ENCODE data around the gene NXF1. TPM values are rescaled to one million over a fixed set of nuclear protein-coding genes. Genes with fewer than 3 reads are reported as not detected.
A peak's percentile ranks its signal among the peaks of the same experiment; 100 is the strongest.

The NXF1 gene
- total and polyA plus RNA-seq, 2 of the 13 experiments (the other 11 are each of a cell fraction or from before 2014, with no cell fraction given) = 30.4 to 30.9 TPM

- TF ChIP-seq ETS1 (CRISPR knock-in tag; IDR thresholded peaks at IDR 0.05) (0 out of 2 replicates have a peak, but pooled peaks have one; percentile 44), ZSCAN29 (CRISPR knock-in tag; conservative IDR thresholded peaks at IDR 0.05) (peak; percentile 72), ZNF468 (CRISPR knock-in tag; IDR thresholded peaks at IDR 0.05) (no peak), ZNF367 (CRISPR knock-in tag; IDR thresholded peaks at IDR 0.05; ENCODE audit: borderline replicate concordance) (peak; percentile 82; the same call in 1 of the 2 replicates), BCL6 (CRISPR knock-in tag; IDR thresholded peaks at IDR 0.05) (peak; percentile 61; the same call in 1 of the 2 replicates), GFI1 (CRISPR knock-in tag; IDR thresholded peaks at IDR 0.05; ENCODE audit: borderline replicate concordance) (no peak; the same call in 1 of the 2 replicates), SP4 (CRISPR knock-in tag; IDR thresholded peaks at IDR 0.05) (peak; percentile 94), XBP1 (CRISPR knock-in tag; IDR thresholded peaks at IDR 0.05) (peak; percentile 18; the same call in 1 of the 2 replicates), ZNF7 (CRISPR knock-in tag; IDR thresholded peaks at IDR 0.05) (no peak), TBX3 (IDR thresholded peaks at IDR 0.05; ENCODE audit: borderline replicate concordance) (0 out of 2 replicates have a peak, but pooled peaks have one; percentile 27), ZNF687 (CRISPR knock-in tag; IDR thresholded peaks at IDR 0.05) (peak; percentile 91), TFDP2 (CRISPR knock-in tag; IDR thresholded peaks at IDR 0.05) (peak; percentile 81)
- TF ChIP-seq, protein P1, sequence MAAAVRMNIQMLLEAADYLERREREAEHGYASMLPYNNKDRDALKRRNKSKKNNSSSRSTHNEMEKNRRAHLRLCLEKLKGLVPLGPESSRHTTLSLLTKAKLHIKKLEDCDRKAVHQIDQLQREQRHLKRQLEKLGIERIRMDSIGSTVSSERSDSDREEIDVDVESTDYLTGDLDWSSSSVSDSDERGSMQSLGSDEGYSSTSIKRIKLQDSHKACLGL (CRISPR knock-in tag; IDR thresholded peaks at IDR 0.05) = peak; percentile 90
- TF ChIP-seq, protein P2, sequence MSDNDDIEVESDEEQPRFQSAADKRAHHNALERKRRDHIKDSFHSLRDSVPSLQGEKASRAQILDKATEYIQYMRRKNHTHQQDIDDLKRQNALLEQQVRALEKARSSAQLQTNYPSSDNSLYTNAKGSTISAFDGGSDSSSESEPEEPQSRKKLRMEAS (IDR thresholded peaks at IDR 0.05) = peak; percentile 91
- TF ChIP-seq, protein P3, sequence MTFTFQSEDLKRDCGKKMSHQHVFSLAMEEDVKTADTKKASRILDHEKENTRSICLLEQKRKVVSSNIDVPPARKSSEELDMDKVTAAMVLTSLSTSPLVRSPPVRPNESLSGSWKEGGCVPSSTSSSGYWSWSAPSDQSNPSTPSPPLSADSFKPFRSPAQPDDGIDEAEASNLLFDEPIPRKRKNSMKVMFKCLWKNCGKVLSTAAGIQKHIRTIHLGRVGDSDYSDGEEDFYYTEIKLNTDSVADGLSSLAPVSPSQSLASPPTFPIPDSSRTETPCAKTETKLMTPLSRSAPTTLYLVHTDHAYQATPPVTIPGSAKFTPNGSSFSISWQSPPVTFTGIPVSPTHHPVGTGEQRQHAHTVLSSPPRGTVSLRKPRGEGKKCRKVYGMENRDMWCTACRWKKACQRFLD (CRISPR knock-in tag; IDR thresholded peaks at IDR 0.05; ENCODE audit: borderline replicate concordance) = peak; percentile 75; the same call in 1 of the 2 replicates
- TF ChIP-seq, protein P4, sequence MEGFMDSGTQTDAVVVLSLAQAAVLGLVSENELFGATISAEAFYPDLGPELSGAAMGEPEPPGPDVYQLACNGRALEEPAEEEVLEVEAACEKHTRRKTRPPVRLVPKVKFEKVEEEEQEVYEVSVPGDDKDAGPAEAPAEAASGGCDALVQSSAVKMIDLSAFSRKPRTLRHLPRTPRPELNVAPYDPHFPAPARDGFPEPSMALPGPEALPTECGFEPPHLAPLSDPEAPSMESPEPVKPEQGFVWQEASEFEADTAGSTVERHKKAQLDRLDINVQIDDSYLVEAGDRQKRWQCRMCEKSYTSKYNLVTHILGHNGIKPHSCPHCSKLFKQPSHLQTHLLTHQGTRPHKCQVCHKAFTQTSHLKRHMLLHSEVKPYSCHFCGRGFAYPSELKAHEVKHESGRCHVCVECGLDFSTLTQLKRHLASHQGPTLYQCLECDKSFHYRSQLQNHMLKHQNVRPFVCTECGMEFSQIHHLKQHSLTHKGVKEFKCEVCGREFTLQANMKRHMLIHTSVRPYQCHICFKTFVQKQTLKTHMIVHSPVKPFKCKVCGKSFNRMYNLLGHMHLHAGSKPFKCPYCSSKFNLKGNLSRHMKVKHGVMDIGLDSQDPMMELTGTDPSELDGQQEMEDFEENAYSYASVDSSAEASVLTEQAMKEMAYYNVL (CRISPR knock-in tag; IDR thresholded peaks at IDR 0.05; ENCODE audit: borderline replicate concordance) = no peak
Measured at GRCh38 chr11:62787005-62787759, 18.1 kb downstream of the NXF1 start, which contains the start of gene TMEM179B (continued).
